H1 (cell line): ENCODE results near the gene TWIST1. TPM values are rescaled to one million over a fixed set of nuclear protein-coding genes. Genes with fewer than 3 reads are reported as not detected.

Experiments
- CTCF ChIA-PET: fragments of 300-600 bp; sonication (Branson Sonifier 250); formaldehyde crosslinking; loops from one replicate; lab custom pipeline; 2021; ENCODE audit not compliant: partially characterized antibody; lab: Charles Lee
- POLR2A ChIA-PET: fragments of 300-600 bp; sonication (Branson Sonifier 250); formaldehyde crosslinking; loops from one replicate; lab custom pipeline; 2021; ENCODE audit warnings: inconsistent platforms; ENCODE audit not compliant: partially characterized antibody; lab: Charles Lee
- DNase-seq, 2 experiments: peaks; one replicate each; pipeline versions ENCODE4 v3.0.0 to v3.0.0-alpha.2; 2010 to 2022; ENCODE audit warnings: low spot score in 2 of 2, low read depth in 1 of 2, mixed read lengths in 1 of 2
- FAIRE-seq: peaks from 2 replicates; lab custom pipeline; 2011; peaks lifted over from hg19 to GRCh38; lab: Jason Lieb, UNC
- H2AFZ ChIP-seq: 2 replicates; pipeline ENCODE4 v1.8.1; 2012; ENCODE audit warnings: low read length, inconsistent platforms
- H2AK5ac ChIP-seq: 2 replicates; pipeline ENCODE4 v1.6.1; 2013; ENCODE audit warnings: low read depth, low read length
- H2BK120ac ChIP-seq: replicated peaks from 2 replicates; pipeline ENCODE3; 2013; ENCODE audit warnings: low read depth, low read length, inconsistent platforms
- H2BK12ac ChIP-seq: 2 replicates; pipeline ENCODE4 v1.6.1; 2013; ENCODE audit warnings: low read depth, low read length
- H2BK15ac ChIP-seq: 2 replicates; pipeline ENCODE4 v1.6.1; 2013; ENCODE audit warnings: low read length
- H2BK20ac ChIP-seq: 2 replicates; pipeline ENCODE4 v1.6.1; 2013; ENCODE audit warnings: low read length
- H2BK5ac ChIP-seq: 2 replicates; pipeline ENCODE4 v1.6.1; 2013; ENCODE audit warnings: low read depth, low read length
- H3K14ac ChIP-seq: 2 replicates; pipeline ENCODE4 v1.6.1; 2013; ENCODE audit warnings: inconsistent platforms; ENCODE audit not compliant: insufficient read length
- H3K18ac ChIP-seq: 2 replicates; pipeline ENCODE4 v1.6.1; 2013; ENCODE audit warnings: low read length; ENCODE audit errors: extremely low read depth
- H3K23ac ChIP-seq: 2 replicates; pipeline ENCODE4 v1.6.1; 2013; ENCODE audit warnings: inconsistent platforms; ENCODE audit not compliant: insufficient read length
- H3K23me2 ChIP-seq: 2 replicates; pipeline ENCODE4 v1.6.1; 2013; ENCODE audit warnings: low read depth, low read length
- H3K27ac ChIP-seq: 2 replicates; pipeline ENCODE4 v1.6.1; 2011; ENCODE audit warnings: low read depth, low read length, inconsistent platforms
- H3K27me3 ChIP-seq, 4 experiments: replicated peaks in 1 of 4; 1 replicate in 1 of 4; 2 replicates in 3 of 4; pipeline versions ENCODE4 v1.6.1 to v1.8.1; 2011 to 2013; ENCODE audit warnings: low read length in 3 of 4, mild to moderate bottlenecking in 3 of 4, inconsistent platforms in 2 of 4, mixed read lengths in 2 of 4, moderate library complexity in 1 of 4; ENCODE audit not compliant: control insufficient read depth in 3 of 4, insufficient read depth in 3 of 4; ENCODE audit errors: extremely low read depth in 1 of 4
- H3K36me3 ChIP-seq, 4 experiments: 2 replicates each; pipeline versions ENCODE4 v1.6.1 to v1.8.1; 2011 to 2013; ENCODE audit warnings: mild to moderate bottlenecking in 4 of 4, low read length in 3 of 4, moderate library complexity in 2 of 4, control low read depth in 1 of 4, inconsistent platforms in 1 of 4; ENCODE audit not compliant: insufficient read depth in 4 of 4, control insufficient read depth in 2 of 4
- H3K4ac ChIP-seq: replicated peaks from 2 replicates; pipeline ENCODE3; 2013; ENCODE audit warnings: low read length, low read depth, mixed read lengths, inconsistent platforms; ENCODE audit not compliant: insufficient read length
- H3K4me1 ChIP-seq, 4 experiments: replicated peaks in 1 of 4; 1 replicate in 1 of 4; 2 replicates in 3 of 4; pipeline versions ENCODE4 v1.6.1 to v1.8.1; 2011 to 2013; ENCODE audit warnings: low read length in 3 of 4, inconsistent platforms in 2 of 4, mixed read lengths in 1 of 4; ENCODE audit not compliant: insufficient read depth in 4 of 4, control insufficient read depth in 3 of 4
- H3K4me2 ChIP-seq, 2 experiments: 2 replicates each; pipeline versions ENCODE4 v1.6.1 to v1.8.1; 2011 to 2013; ENCODE audit warnings: low read depth in 2 of 2, low read length in 2 of 2, control low read depth in 1 of 2, inconsistent platforms in 1 of 2, mild to moderate bottlenecking in 1 of 2; ENCODE audit not compliant: insufficient read depth in 1 of 2
- H3K4me3 ChIP-seq, 4 experiments: fragments of 200-600, 300-600 bp in 1 of 4; sonication (generic), shearing (Covaris generic), sonication (Bioruptor Twin) in 1 of 4; 2 replicates each; pipeline versions ENCODE4 v1.5.1 to v1.8.1; 2011 to 2016; ENCODE audit warnings: low read length in 4 of 4, low read depth in 3 of 4, control low read depth in 2 of 4, inconsistent platforms in 2 of 4, mild to moderate bottlenecking in 2 of 4, mixed read lengths in 1 of 4, moderate library complexity in 1 of 4; ENCODE audit not compliant: insufficient read depth in 2 of 4; ENCODE audit errors: extremely low read depth in 1 of 4
- H3K56ac ChIP-seq: replicated peaks from 2 replicates; pipeline ENCODE3; 2013; ENCODE audit warnings: low read depth, mild to moderate bottlenecking, mixed read lengths, low read length, inconsistent platforms; ENCODE audit not compliant: insufficient read length
- H3K79me1 ChIP-seq: 2 replicates; pipeline ENCODE4 v1.6.1; 2013; ENCODE audit warnings: low read depth, low read length, control low read depth
- H3K79me2 ChIP-seq, 2 experiments: 2 replicates each; pipeline versions ENCODE4 v1.6.1 to v1.8.1; 2012 to 2013; ENCODE audit warnings: low read length in 2 of 2, mild to moderate bottlenecking in 2 of 2, inconsistent platforms in 1 of 2; ENCODE audit not compliant: insufficient read depth in 2 of 2, control insufficient read depth in 1 of 2
- H3K9ac ChIP-seq, 4 experiments: replicated peaks in 1 of 4; 1 replicate in 1 of 4; 2 replicates in 3 of 4; pipeline versions ENCODE4 v1.6.1 to v1.8.1; 2011 to 2013; ENCODE audit warnings: low read depth in 3 of 4, low read length in 3 of 4, control low read depth in 2 of 4, mild to moderate bottlenecking in 2 of 4, moderate library complexity in 2 of 4, inconsistent platforms in 1 of 4; ENCODE audit errors: extremely low read depth in 1 of 4
- H3K9me3 ChIP-seq, 2 experiments: 2 replicates each; pipeline versions ENCODE4 v1.6.1 to v1.8.1; 2012 to 2013; ENCODE audit warnings: mild to moderate bottlenecking in 2 of 2, moderate library complexity in 2 of 2, control low read depth in 1 of 2, inconsistent platforms in 1 of 2, low read depth in 1 of 2, low read length in 1 of 2, mixed read lengths in 1 of 2; ENCODE audit not compliant: insufficient read depth in 2 of 2
- H4K20me1 ChIP-seq, 2 experiments: replicated peaks in 1 of 2; 2 replicates each; pipeline versions ENCODE3 to v1.8.1; 2011 to 2013; ENCODE audit warnings: inconsistent platforms in 2 of 2, low read length in 2 of 2, mild to moderate bottlenecking in 1 of 2; ENCODE audit not compliant: insufficient read depth in 2 of 2, control insufficient read depth in 1 of 2
- H4K5ac ChIP-seq: 2 replicates; pipeline ENCODE4 v1.6.1; 2013; ENCODE audit warnings: low read length, low read depth, mixed read lengths, inconsistent platforms; ENCODE audit not compliant: insufficient read length
- H4K8ac ChIP-seq: 2 replicates; pipeline ENCODE4 v1.8.0; 2013; ENCODE audit warnings: mild to moderate bottlenecking, moderate library complexity, low read length, inconsistent platforms; ENCODE audit not compliant: insufficient read depth; ENCODE audit errors: extremely low read depth
- H4K91ac ChIP-seq: replicated peaks from 2 replicates; pipeline ENCODE3; 2013; ENCODE audit warnings: low read length, mixed read lengths, inconsistent platforms; ENCODE audit not compliant: insufficient read length
- WGBS, 2 experiments: shearing (Covaris generic) in 1 of 2; methylation state at CpG; one replicate each; pipeline versions ENCODE4 v1.1.6 to v1.1.7; 2013 to 2015; ENCODE audit warnings: low lambda C conversion rate in 2 of 2, mixed read lengths in 2 of 2, inconsistent platforms in 1 of 2, low coverage in 1 of 2, missing lambda C conversion rate in 1 of 2; ENCODE audit not compliant: insufficient replicate concordance in 2 of 2, insufficient coverage in 1 of 2, insufficient read length in 1 of 2; ENCODE audit errors: extremely low coverage in 1 of 2, missing lambda C conversion rate in 1 of 2; 5-methylcytosine and 5-hydroxymethylcytosine counted together
- polyA plus RNA-seq, 7 experiments: library from polyadenylated mRNA; depleted of rRNA in 3 of 7; stranded (reverse) in 5 of 7; unstranded in 2 of 7; fragments of >200 nt in 5 of 7; fragments of 200-250 nt in 2 of 7; gene quantifications; 1 replicate in 5 of 7; 2 replicates in 1 of 7; 4 replicates in 1 of 7; pipeline versions ENCODE4 v1.2.1 to v1.2.3, GENCODE V29; 2011 to 2013; ENCODE audit warnings: missing spikeins in 2 of 7, mixed read lengths in 2 of 7
- total RNA-seq: library from RNA; stranded (reverse); fragmentation: NEBNext Ultra II Directional; extraction: Animal tissue kit (Norgen Biotek cat#: 25700); gene quantifications from 2 replicates; pipeline ENCODE4 v1.2.1, GENCODE V29; 2021

Gene TWIST1
- total and polyA plus RNA-seq, 2 of the 8 experiments (the other 6 are each of a cell fraction or from before 2014, with no cell fraction given) = 0.29 to 0.52 TPM

DNA sequence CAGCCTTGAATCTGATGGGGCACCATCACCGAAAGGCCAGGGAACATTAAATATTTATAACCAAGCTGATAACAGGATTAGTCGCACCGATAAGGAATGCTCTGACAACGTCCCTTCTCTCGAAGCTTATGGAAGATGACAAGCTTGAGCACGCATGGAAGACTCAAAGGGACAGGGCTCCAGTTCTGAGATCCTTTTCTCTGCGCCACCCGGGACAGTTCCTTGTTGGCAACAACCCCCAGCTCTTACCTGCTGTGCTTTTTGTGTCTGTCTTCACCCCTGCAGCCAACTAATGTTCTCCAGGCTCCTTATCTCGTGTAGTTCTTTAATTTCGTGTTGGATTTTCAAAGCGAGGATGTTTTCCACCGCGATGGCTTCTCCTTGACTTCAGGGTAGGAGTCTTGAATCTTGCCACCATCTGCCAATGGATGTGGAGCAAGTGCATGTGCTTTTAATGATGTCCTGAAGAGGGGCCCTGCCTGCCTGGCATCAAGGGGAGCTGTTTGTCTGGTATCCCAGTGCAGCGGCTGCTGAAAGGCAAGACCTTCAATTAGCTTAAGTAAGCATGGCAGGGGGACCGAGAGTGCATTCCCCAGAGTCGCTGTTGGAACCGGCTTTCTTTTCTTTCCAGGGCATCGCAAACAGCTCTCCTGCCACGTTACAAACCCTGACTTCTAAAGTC, 28.1 kb upstream of the TWIST1 start:
- no peak overlapping the region for H4K8ac ChIP-seq
- no peaks in the 10 kb centered on the region for H3K79me1 ChIP-seq
- no peak overlapping the region for H4K91ac ChIP-seq
- H2BK5ac ChIP-seq = no peak overlapping the region
- no peak overlapping the region for H2BK20ac ChIP-seq
- H3K9me3 ChIP-seq = no peaks in the 10 kb centered on the region
- 0 out of 2 replicates have a peak overlapping the region, but pooled peaks have one; percentile 62 for H2AFZ ChIP-seq
- peak overlapping the region; percentile 95 to 99 for H3K4me2 ChIP-seq
- H4K20me1 ChIP-seq = peaks cover 0 to 2% of the 10 kb centered on the region in 2 experiments
- no peaks in the 10 kb centered on the region for H3K36me3 ChIP-seq
- H2BK120ac ChIP-seq = no peak overlapping the region
- peaks cover 8% of the 10 kb centered on the region for H3K23me2 ChIP-seq
- no peak overlapping the region for H3K4ac ChIP-seq
- H2AK5ac ChIP-seq = no peak overlapping the region
- no peaks in the 10 kb centered on the region for H3K79me2 ChIP-seq
- FAIRE-seq (no peak), DNase-seq (peak; percentile 60 to 73)
- H2BK15ac ChIP-seq = no peak overlapping the region
- no peak overlapping the region for H3K56ac ChIP-seq
- H3K18ac ChIP-seq = no peak overlapping the region
- no peak overlapping the region for H3K27ac ChIP-seq
- H3K4me1 ChIP-seq = peaks cover 0 to 17% (median 9%) of the 10 kb centered on the region in 4 experiments; a peak in 5 of 7 replicates
- no peak overlapping the region for H4K5ac ChIP-seq
- peaks cover 27 to 50% (median 41%) of the 10 kb centered on the region in 4 experiments for H3K27me3 ChIP-seq
- WGBS, 2 experiments = 1% methylated on average over 19 of the region's 19 CpGs; no CpG with 5 or more reads in 1 of the 2 experiments
- no peak overlapping the region for H3K9ac ChIP-seq
- ChIA-PET POLR2A (interaction anchor here (0.8 to 1.6 kb wide), 4 partner anchors 13 to 38 kb away, joined by 3 to 7 read pairs (median 5); no protein-coding TSS in a partner anchor), CTCF (interaction anchor here (0.7 to 3.0 kb wide), 10 partner anchors 8 to 297 kb away, joined by 3 to 25 read pairs (median 3); no protein-coding TSS in a partner anchor)
- peak overlapping the region; percentile 71; the same call in 1 of the 2 replicates for H2BK12ac ChIP-seq
- H3K14ac ChIP-seq = no peak overlapping the region
- H3K23ac ChIP-seq = no peak overlapping the region
- peak overlapping the region; percentile 46 to 72 (median 54); a peak in 7 of 8 replicates for H3K4me3 ChIP-seq
